Inferior parietal cortex (tissue), 1 donor: ENCODE results near the gene DCAF15.
"Not testable (repeated sequence)": the region's sequence is repeated elsewhere in the genome, so short reads cannot be mapped to it uniquely, and the experiment has no call there.

Source experiments
- DNase-seq: peaks from one replicate; pipeline ENCODE4 v3.0.0-alpha.2; 2016; ENCODE audit errors: extremely low spot score

Gene DCAF15

GRCh38 chr19:13959962-13960862 lies 7.9 kb downstream of the DCAF15 start:
- DNase-seq = no peak

GRCh38 chr19:13960863-13961784 lies 8.8 kb downstream of the DCAF15 start:
- DNase-seq = no peak

- DNase-seq = no peak
These were observed 9.8 kb downstream of the DCAF15 start for GRCh38 chr19:13961826-13962698.

- no peak for DNase-seq
These were observed 10.6 kb downstream of the DCAF15 start for GRCh38 chr19:13962699-13963602.

GRCh38 chr19:13963603-13964105 lies 11.3 kb downstream of the DCAF15 start:
- DNase-seq = no peak

- no peak for DNase-seq
These were observed 12.5 kb downstream of the DCAF15 start for GRCh38 chr19:13964776-13965175.

- no peak for DNase-seq
These were observed 13.1 kb downstream of the DCAF15 start for GRCh38 chr19:13965377-13965896.

GRCh38 chr19:13965926-13966683 lies 13.8 kb downstream of the DCAF15 start:
- no peak for DNase-seq

- DNase-seq = no peak
These were observed 14.4 kb downstream of the DCAF15 start for GRCh38 chr19:13966684-13967128.

- not testable (repeated sequence) for DNase-seq
These were observed 14.9 kb downstream of the DCAF15 start for GRCh38 chr19:13967206-13967605.

GRCh38 chr19:13968383-13968935 lies 16.1 kb downstream of the DCAF15 start:
- DNase-seq = no peak

GRCh38 chr19:13968999-13969398 lies 16.7 kb downstream of the DCAF15 start:
- no peak for DNase-seq

GRCh38 chr19:13969897-13970296 lies 17.6 kb downstream of the DCAF15 start:
- DNase-seq = no peak

GRCh38 chr19:13971868-13972267 lies 19.6 kb downstream of the DCAF15 start:
- not testable (repeated sequence) for DNase-seq

- DNase-seq = no peak
These were observed 20.3 kb downstream of the DCAF15 start for GRCh38 chr19:13972368-13973155.

- not testable (repeated sequence) for DNase-seq
These were observed 21.2 kb downstream of the DCAF15 start for GRCh38 chr19:13973479-13973878.

GRCh38 chr19:13974073-13974472 lies 21.8 kb downstream of the DCAF15 start:
- no peak for DNase-seq

GRCh38 chr19:13975870-13976269 lies 23.6 kb downstream of the DCAF15 start:
- no peak for DNase-seq
